ENCODE results near the gene TRAPPC2L. TPM values are rescaled to one million over a fixed set of nuclear protein-coding genes. Genes with fewer than 3 reads are reported as not detected.

The TRAPPC2L gene
- total RNA-seq, 1 experiment from 2014 or later, result 94.1 TPM

DNA sequence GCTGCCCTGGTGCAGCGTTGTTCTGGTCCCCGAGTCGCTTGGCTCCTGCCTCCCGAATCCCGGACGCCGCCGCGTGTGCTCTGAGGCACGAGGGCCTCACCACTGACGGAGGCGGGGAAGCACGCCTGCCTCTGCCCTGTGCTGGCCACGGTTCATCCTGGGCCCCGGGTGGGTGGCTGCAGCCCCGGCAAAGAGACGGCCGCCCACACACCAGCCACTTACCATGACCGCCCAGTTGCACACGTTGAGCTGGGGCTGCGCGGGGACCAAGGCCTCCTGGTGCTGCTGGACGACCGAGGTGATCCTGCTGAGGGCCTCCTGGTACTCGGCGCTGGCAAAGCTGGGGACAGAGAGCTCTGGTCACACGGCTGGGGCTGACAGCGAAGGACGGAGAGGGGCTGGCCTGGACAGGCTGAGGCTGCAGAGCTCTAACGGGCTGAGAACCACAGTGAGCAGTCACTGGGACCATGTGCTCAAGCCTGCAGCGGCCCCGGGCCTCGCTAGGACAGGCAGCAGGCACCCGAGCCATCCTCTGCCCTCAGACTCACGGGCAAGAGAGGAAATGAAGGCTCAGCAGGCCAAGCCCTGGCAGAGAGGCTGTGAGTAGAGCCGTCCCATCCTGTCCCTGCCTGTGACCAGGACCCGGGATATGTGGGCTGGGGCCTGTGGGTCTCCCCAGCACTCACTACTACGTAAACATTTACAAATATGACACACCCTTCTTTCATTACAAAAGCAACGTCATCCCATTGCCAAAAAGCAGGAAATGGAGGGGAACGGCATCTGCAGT is 38.9 kb upstream of the TRAPPC2L start:
- TF ChIP-seq ELF1 (IDR thresholded peaks at IDR 0.05; ENCODE audit: borderline replicate concordance, low read depth), result no peak
- no peak for TF ChIP-seq REST (IDR thresholded peaks at IDR 0.05; ENCODE audit: low read depth)
- TF ChIP-seq EZH2 (IDR thresholded peaks at IDR 0.05), result no peak
- TF ChIP-seq EZH2phosphoT487 (IDR thresholded peaks at IDR 0.05; ENCODE audit: borderline replicate concordance), result no peak
- peak; percentile 21; the same call in 1 of the 2 replicates for TF ChIP-seq POLR2AphosphoS5 (IDR thresholded peaks at IDR 0.05; ENCODE audit: low read depth, low read length)
- 0 out of 2 replicates have a peak, but pooled peaks have one; percentile 6 for TF ChIP-seq ZFX (IDR thresholded peaks at IDR 0.05)
- TF ChIP-seq POLR2A (IDR thresholded peaks at IDR 0.05; ENCODE audit: borderline replicate concordance, extremely low read depth, insufficient read depth, insufficient read length), result no peak
- TF ChIP-seq, protein P1, sequence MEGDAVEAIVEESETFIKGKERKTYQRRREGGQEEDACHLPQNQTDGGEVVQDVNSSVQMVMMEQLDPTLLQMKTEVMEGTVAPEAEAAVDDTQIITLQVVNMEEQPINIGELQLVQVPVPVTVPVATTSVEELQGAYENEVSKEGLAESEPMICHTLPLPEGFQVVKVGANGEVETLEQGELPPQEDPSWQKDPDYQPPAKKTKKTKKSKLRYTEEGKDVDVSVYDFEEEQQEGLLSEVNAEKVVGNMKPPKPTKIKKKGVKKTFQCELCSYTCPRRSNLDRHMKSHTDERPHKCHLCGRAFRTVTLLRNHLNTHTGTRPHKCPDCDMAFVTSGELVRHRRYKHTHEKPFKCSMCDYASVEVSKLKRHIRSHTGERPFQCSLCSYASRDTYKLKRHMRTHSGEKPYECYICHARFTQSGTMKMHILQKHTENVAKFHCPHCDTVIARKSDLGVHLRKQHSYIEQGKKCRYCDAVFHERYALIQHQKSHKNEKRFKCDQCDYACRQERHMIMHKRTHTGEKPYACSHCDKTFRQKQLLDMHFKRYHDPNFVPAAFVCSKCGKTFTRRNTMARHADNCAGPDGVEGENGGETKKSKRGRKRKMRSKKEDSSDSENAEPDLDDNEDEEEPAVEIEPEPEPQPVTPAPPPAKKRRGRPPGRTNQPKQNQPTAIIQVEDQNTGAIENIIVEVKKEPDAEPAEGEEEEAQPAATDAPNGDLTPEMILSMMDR (IDR thresholded peaks at IDR 0.05 in 2 of 3, conservative IDR thresholded peaks at IDR 0.05 in 1 of 3; ENCODE audit: borderline replicate concordance in 1 of 3, insufficient read depth in 1 of 3, low read depth in 2 of 3, low read length in 2 of 3), result no peak
- no peak for TF ChIP-seq ATF3 (IDR thresholded peaks at IDR 0.05)
- H3K9me2 ChIP-seq (ENCODE audit: insufficient read depth), result no peaks in the 10 kb centered on the region
- POLR2A ChIA-PET, result no interaction called here
- no peaks in the 10 kb centered on the region for H3K9me3 ChIP-seq (ENCODE audit: control insufficient read depth in 1 of 2, insufficient read depth in 1 of 2, low read depth in 1 of 2, low read length in 2 of 2)
- H4K20me1 ChIP-seq (ENCODE audit: insufficient read depth), result no peaks in the 10 kb centered on the region
- CTCF ChIA-PET, result interaction anchor here (1.1 to 2.4 kb wide), 2 partner anchors 39 to 349 kb away, joined by 3 to 9 read pairs; partner anchors contain the start of genes GALNS and TRAPPC2L
- H3K4me1 ChIP-seq (ENCODE audit: control insufficient read depth in 1 of 2, insufficient read depth in 2 of 2, low read length in 2 of 2), result peaks cover 9 to 18% of the 10 kb centered on the region in 2 experiments
- no peak for ATAC-seq
- BruUV-seq (replicated peaks), result no TSS peak
- intact Hi-C loops (cut with micrococcal nuclease), result loop anchor here (10.0 kb wide), 2 partner anchors 237 to 747 kb away; partner anchors contain the start of gene RPL13
- no peak overlapping the region for H3K4me3 ChIP-seq (replicated peaks in 1 of 2; ENCODE audit: low read depth in 1 of 2, low read length in 2 of 2)
- RAD21 ChIA-PET (ENCODE audit: low non-redundant PET in 1 of 2, low total read pairs in 2 of 2, uncharacterized antibody in 2 of 2, unreplicated experiment in 2 of 2), result no interaction called here
- no peak for DNase-seq (ENCODE audit: low read depth, low spot score)
- no peak overlapping the region for H3K4me2 ChIP-seq (ENCODE audit: low read length)
- H3K27ac ChIP-seq (ENCODE audit: low read depth, low read length), result no peak overlapping the region; the same call in 1 of the 2 replicates
- H3K9ac ChIP-seq (ENCODE audit: low read length), result no peak overlapping the region
- no peaks in the 10 kb centered on the region for H3K36me3 ChIP-seq (ENCODE audit: control insufficient read depth in 1 of 2, insufficient read depth in 2 of 2, low read length in 2 of 2)
- no peaks in the 10 kb centered on the region for H3K27me3 ChIP-seq (ENCODE audit: insufficient read depth, low read length)
- no peaks in the 10 kb centered on the region for H3K79me2 ChIP-seq (ENCODE audit: insufficient read depth, low read length)
- H2AFZ ChIP-seq (ENCODE audit: low read depth, low read length, poor library complexity, severe bottlenecking), result no peak overlapping the region

Data from HCT116 (cell line).